Stomach (tissue), 4 donors: ENCODE results near the gene TRIO.

Source experiments
- CTCF ChIP-seq, 7 experiments: fragments of 450-650 bp in 4 of 7; fragments of 200-600 bp in 3 of 7; sonication (generic) in 3 of 7; IDR thresholded peaks; one replicate each; pipeline ENCODE4 v1.5.1; 2016 to 2019; ENCODE audit warnings: antibody characterized with exemption in 7 of 7, control low read depth in 2 of 7, mild to moderate bottlenecking in 1 of 7
- POLR2A ChIP-seq, 4 donors: fragments of 450-650 bp; IDR thresholded peaks; one replicate each; pipeline ENCODE4 v1.6.1; 2016; ENCODE audit warnings: antibody characterized with exemption in 4 of 4, control low read depth in 2 of 4, mild to moderate bottlenecking in 1 of 4, moderate library complexity in 1 of 4
- POLR2AphosphoS5 ChIP-seq, 3 donors: sonication (generic); formaldehyde crosslinking; IDR thresholded peaks; one replicate each; pipeline ENCODE4 v1.6.1; 2016; ENCODE audit warnings: antibody characterized with exemption in 3 of 3

- no peak for TF ChIP-seq CTCF (IDR thresholded peaks at IDR 0.05)
- TF ChIP-seq POLR2AphosphoS5 (IDR thresholded peaks at IDR 0.05), result no peak
- no peak for TF ChIP-seq POLR2A (IDR thresholded peaks at IDR 0.05)
Measured at GRCh38 chr5:14557203-14557770, 414.1 kb downstream of the TRIO start.
